ENCODE data around the gene ELK1. TPM values are rescaled to one million over a fixed set of nuclear protein-coding genes. Genes with fewer than 3 reads are reported as not detected.
"Not testable (repeated sequence)": the region's sequence is repeated elsewhere in the genome, so short reads cannot be mapped to it uniquely, and the experiment has no call there.

ELK1 gene
- total RNA-seq, 4 donors from 2014 or later = 11.6 to 27.5 (median 18.6) TPM

DNA sequence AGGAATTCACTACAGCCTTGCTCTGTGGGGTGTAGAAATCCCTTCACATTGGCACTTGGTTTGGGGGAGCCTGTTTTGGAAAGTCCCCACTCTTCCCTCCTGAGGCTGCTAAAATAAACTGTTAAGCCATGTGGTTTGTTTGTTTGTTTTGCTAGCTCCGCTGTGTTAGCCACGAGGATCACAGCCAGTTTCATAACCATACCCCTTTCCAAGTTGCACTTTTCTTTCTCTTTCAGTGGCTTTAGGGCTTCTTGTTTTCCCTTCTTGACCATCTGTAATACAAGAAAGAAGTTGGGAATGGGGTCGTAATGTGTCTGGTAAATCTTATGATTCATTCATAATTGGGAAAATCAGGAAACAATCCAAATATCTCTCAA lies 33.5 kb upstream of the ELK1 start:
- Histone ChIP-seq H3K4me3 (no peak overlapping the region), H3K36me3 (no peaks in the 10 kb centered on the region), H3K4me1 (no peaks in the 10 kb centered on the region), H3K27ac (no peak overlapping the region), H3K27me3 (no peaks in the 10 kb centered on the region), H3K9me3 (no peaks in the 10 kb centered on the region)
- DNase-seq = no peak
- TF ChIP-seq POLR2A (IDR thresholded peaks at IDR 0.05) = no peak
- no peak for TF ChIP-seq POLR2AphosphoS5 (IDR thresholded peaks at IDR 0.05)
- no peak for TF ChIP-seq EP300 (IDR thresholded peaks at IDR 0.05; ENCODE audit: low read depth)
- TF ChIP-seq CTCF (IDR thresholded peaks at IDR 0.05) = no peak
- WGBS, 2 donors (ENCODE audit: low coverage in 1 of 2) = 30 to 55% methylated on average over 2 to 3 of the region's 3 CpGs
- intact Hi-C loops (cut with DNase I; ENCODE audit: low total_unique reads) = no loop called here
- in situ Hi-C loops (cut with MboI; ENCODE audit: low pct_ligation_motif_present in 1 of 4, low pct_unique_long_range_greater_than_20kb in 1 of 4, low sequenced_read_pairs in 3 of 4) = no loop called here

GRCh38 chrX:47683184-47683828 lies 32.9 kb upstream of the ELK1 start:
- WGBS, 2 donors (ENCODE audit: low coverage in 1 of 2) = 79% methylated on average over 14 of the region's 14 CpGs; no CpG with 5 or more reads in 1 of the 2 donors
- H3K9me3 ChIP-seq = no peaks in the 10 kb centered on the region
- no peak overlapping the region for H3K27ac ChIP-seq

GRCh38 chrX:47675959-47676859 lies 25.8 kb upstream of the ELK1 start:
- H3K36me3 ChIP-seq; H3K4me3 ChIP-seq; H3K9me3 ChIP-seq; H3K27me3 ChIP-seq; intact Hi-C loops (cut with DNase I; ENCODE audit: low total_unique reads); DNase-seq; H3K4me1 ChIP-seq; H3K27ac ChIP-seq; in situ Hi-C loops (cut with MboI; ENCODE audit: low pct_ligation_motif_present in 1 of 4, low pct_unique_long_range_greater_than_20kb in 1 of 4, low sequenced_read_pairs in 3 of 4): not testable (repeated sequence)
- WGBS, 2 donors (ENCODE audit: low coverage in 1 of 2) = 62% methylated on average over 7 of the region's 7 CpGs; no CpG with 5 or more reads in 1 of the 2 donors

More at GRCh38 chrX:47683184-47683828, 32.9 kb upstream of the ELK1 start:
- Histone ChIP-seq H3K27me3 (no peaks in the 10 kb centered on the region), H3K4me3 (no peak overlapping the region), H3K4me1 (no peaks in the 10 kb centered on the region), H3K36me3 (no peaks in the 10 kb centered on the region)
- no peak for DNase-seq
- TF ChIP-seq POLR2A (IDR thresholded peaks at IDR 0.05) (no peak), EP300 (IDR thresholded peaks at IDR 0.05; ENCODE audit: low read depth) (no peak), POLR2AphosphoS5 (IDR thresholded peaks at IDR 0.05) (no peak), CTCF (IDR thresholded peaks at IDR 0.05) (no peak)
- intact Hi-C loops (cut with DNase I; ENCODE audit: low total_unique reads) = no loop called here
- in situ Hi-C loops (cut with MboI; ENCODE audit: low pct_ligation_motif_present in 1 of 4, low pct_unique_long_range_greater_than_20kb in 1 of 4, low sequenced_read_pairs in 3 of 4) = no loop called here

- WGBS, 2 donors (ENCODE audit: low coverage in 1 of 2) = 79% methylated on average over 5 of the region's 5 CpGs; no CpG with 5 or more reads in 1 of the 2 donors
- Histone ChIP-seq H3K27ac (no peak overlapping the region), H3K4me3 (no peak overlapping the region), H3K4me1 (no peaks in the 10 kb centered on the region), H3K9me3 (no peaks in the 10 kb centered on the region), H3K36me3 (no peaks in the 10 kb centered on the region), H3K27me3 (no peaks in the 10 kb centered on the region)
- no peak for TF ChIP-seq POLR2A (IDR thresholded peaks at IDR 0.05)
- no peak for TF ChIP-seq EP300 (IDR thresholded peaks at IDR 0.05; ENCODE audit: low read depth)
- TF ChIP-seq POLR2AphosphoS5 (IDR thresholded peaks at IDR 0.05) = no peak
- TF ChIP-seq CTCF (IDR thresholded peaks at IDR 0.05) = no peak
- intact Hi-C loops (cut with DNase I; ENCODE audit: low total_unique reads) = no loop called here
- DNase-seq = no peak
- in situ Hi-C loops (cut with MboI; ENCODE audit: low pct_ligation_motif_present in 1 of 4, low pct_unique_long_range_greater_than_20kb in 1 of 4, low sequenced_read_pairs in 3 of 4) = no loop called here
Measured at GRCh38 chrX:47674776-47675175, 24.4 kb upstream of the ELK1 start.

DNA sequence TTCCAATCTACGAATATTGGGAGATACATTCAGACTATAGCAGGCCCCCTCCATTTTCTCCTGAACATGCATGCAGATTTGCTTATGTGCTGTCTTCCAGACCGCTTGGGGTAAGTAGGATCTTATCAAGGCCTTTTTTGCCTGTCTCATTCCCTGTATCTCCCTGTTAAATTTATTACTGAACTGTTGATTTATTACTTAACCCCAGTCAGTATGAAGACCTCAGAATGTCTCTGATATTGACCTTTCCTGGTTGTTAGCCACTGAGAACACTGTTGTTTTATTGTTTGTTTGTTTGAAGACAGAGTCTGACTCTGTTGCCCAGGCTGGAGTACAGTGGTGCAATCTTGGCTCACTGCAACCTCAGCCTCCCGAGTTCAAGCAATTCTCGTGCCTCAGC lies 15.4 kb upstream of the ELK1 start:
- H3K27ac ChIP-seq; in situ Hi-C loops (cut with MboI; ENCODE audit: low pct_ligation_motif_present in 1 of 4, low pct_unique_long_range_greater_than_20kb in 1 of 4, low sequenced_read_pairs in 3 of 4); H3K27me3 ChIP-seq; intact Hi-C loops (cut with DNase I; ENCODE audit: low total_unique reads); H3K4me3 ChIP-seq; DNase-seq; H3K36me3 ChIP-seq; H3K4me1 ChIP-seq; H3K9me3 ChIP-seq: not testable (repeated sequence)
- 72 to 80% methylated on average over 2 to 4 of the region's 4 CpGs for WGBS, 2 donors (ENCODE audit: low coverage in 1 of 2)
